CD14-positive monocyte (primary cell): ENCODE data around the gene GMEB2. TPM values are rescaled to one million over a fixed set of nuclear protein-coding genes. Genes with fewer than 3 reads are reported as not detected.

ENCODE experiments used
- DNase-seq, 3 donors: peaks; one replicate each; pipeline ENCODE4 v3.0.0-alpha.2; 2011 to 2022
- H2AFZ ChIP-seq: 2 replicates; pipeline ENCODE4 v1.6.0; 2012; ENCODE audit warnings: mild to moderate bottlenecking, low read depth, low read length, inconsistent platforms; ENCODE audit not compliant: insufficient read depth, poor library complexity, severe bottlenecking
- H3K27ac ChIP-seq, 2 donors: 1 replicate in 1 of 2; 2 replicates in 1 of 2; pipeline ENCODE4 v1.5.1; 2012 to 2013; ENCODE audit warnings: low read length in 2 of 2, control low read depth in 1 of 2, inconsistent platforms in 1 of 2, low read depth in 1 of 2, mild to moderate bottlenecking in 1 of 2
- H3K27me3 ChIP-seq, 2 donors: one replicate each; pipeline versions ENCODE4 v1.6.0 to v1.6.1; 2011 to 2013; ENCODE audit warnings: low read length in 2 of 2; ENCODE audit not compliant: control insufficient read depth in 2 of 2, insufficient read depth in 2 of 2
- H3K36me3 ChIP-seq, 2 donors: replicated peaks in 1 of 2; 1 replicate in 1 of 2; 2 replicates in 1 of 2; pipeline versions ENCODE4 v1.5.1 to v1.6.1; 2012 to 2013; ENCODE audit warnings: low read length in 2 of 2, control low read depth in 1 of 2, inconsistent platforms in 1 of 2, mild to moderate bottlenecking in 1 of 2; ENCODE audit not compliant: insufficient read depth in 2 of 2, control insufficient read depth in 1 of 2
- H3K4me1 ChIP-seq, 2 donors: 1 replicate in 1 of 2; 2 replicates in 1 of 2; pipeline versions ENCODE4 v1.5.1 to v1.6.1; 2012 to 2013; ENCODE audit warnings: low read length in 2 of 2, control low read depth in 1 of 2, inconsistent platforms in 1 of 2, mild to moderate bottlenecking in 1 of 2, moderate library complexity in 1 of 2; ENCODE audit not compliant: insufficient read depth in 2 of 2, control insufficient read depth in 1 of 2
- H3K4me2 ChIP-seq: replicated peaks from 2 replicates; pipeline ENCODE3; 2012; ENCODE audit warnings: low read length, moderate library complexity, mild to moderate bottlenecking; ENCODE audit not compliant: poor library complexity, severe bottlenecking; ENCODE audit errors: extremely low read depth
- H3K4me3 ChIP-seq, 3 experiments: fragments of 200-600 bp in 1 of 3; sonication (generic) in 1 of 3; replicated peaks in 1 of 3; 1 replicate in 2 of 3; 2 replicates in 1 of 3; pipeline ENCODE4 v1.5.1; 2011 to 2013; ENCODE audit warnings: low read length in 3 of 3, mild to moderate bottlenecking in 3 of 3, control low read depth in 2 of 3, low read depth in 2 of 3, inconsistent platforms in 1 of 3, moderate library complexity in 1 of 3
- H3K79me2 ChIP-seq: 2 replicates; pipeline ENCODE4 v1.6.0; 2012; ENCODE audit warnings: mild to moderate bottlenecking, control low read depth, inconsistent platforms, low read length, moderate library complexity; ENCODE audit not compliant: insufficient read depth
- H3K9ac ChIP-seq: 2 replicates; pipeline ENCODE4 v1.6.0; 2017; ENCODE audit warnings: low read length, mild to moderate bottlenecking; ENCODE audit not compliant: insufficient read depth, poor library complexity, severe bottlenecking
- H3K9me3 ChIP-seq, 2 donors: replicated peaks in 1 of 2; 1 replicate in 1 of 2; 2 replicates in 1 of 2; pipeline versions ENCODE4 v1.5.1 to v1.6.1; 2012 to 2013; ENCODE audit warnings: low read length in 2 of 2, control low read depth in 1 of 2; ENCODE audit not compliant: control insufficient read depth in 1 of 2, insufficient read depth in 1 of 2
- H4K20me1 ChIP-seq: 2 replicates; pipeline ENCODE4 v1.6.0; 2012; ENCODE audit warnings: mild to moderate bottlenecking, low read length, control low read depth, moderate library complexity; ENCODE audit not compliant: insufficient read depth
- H3K27ac Mint-ChIP-seq, 7 donors: one replicate each; pipeline ENCODE4 v1.8.0; 2020; ENCODE audit warnings: mild to moderate bottlenecking in 7 of 7, mixed read lengths in 7 of 7, moderate library complexity in 6 of 7, inconsistent platforms in 2 of 7
- H3K27me3 Mint-ChIP-seq, 3 donors: one replicate each; pipeline ENCODE4 v1.8.0; 2021 to 2022; ENCODE audit warnings: low read depth in 3 of 3, mild to moderate bottlenecking in 3 of 3, mixed read lengths in 3 of 3, moderate library complexity in 3 of 3, inconsistent platforms in 1 of 3
- H3K36me3 Mint-ChIP-seq, 2 donors: one replicate each; pipeline ENCODE4 v1.8.0; 2020; ENCODE audit warnings: mixed read lengths in 2 of 2, inconsistent platforms in 1 of 2, mild to moderate bottlenecking in 1 of 2
- H3K4me1 Mint-ChIP-seq: one replicate; pipeline ENCODE4 v1.8.0; 2020; ENCODE audit warnings: mild to moderate bottlenecking, mixed read lengths
- H3K4me3 Mint-ChIP-seq, 2 donors: one replicate each; pipeline ENCODE4 v1.8.0; 2020; ENCODE audit warnings: mild to moderate bottlenecking in 2 of 2, mixed read lengths in 2 of 2, moderate library complexity in 1 of 2
- H3K9me3 Mint-ChIP-seq, 7 donors: one replicate each; pipeline ENCODE4 v1.8.0; 2020 to 2022; ENCODE audit warnings: mixed read lengths in 7 of 7, mild to moderate bottlenecking in 6 of 7, moderate library complexity in 6 of 7, inconsistent platforms in 2 of 7
- WGBS: methylation state at CpG from one replicate; pipeline ENCODE4 v1.1.5; 2013; ENCODE audit warnings: missing lambda C conversion rate; ENCODE audit not compliant: insufficient coverage; 5-methylcytosine and 5-hydroxymethylcytosine counted together
- intact Hi-C, 2 donors: fragments of 100-400 bp; cut with micrococcal nuclease; formaldehyde crosslinking; loops; one replicate each; pipeline versions ENCODE4 v1.15.0 to v1.15.1; 2023
- polyA plus RNA-seq, 3 donors: library from polyadenylated mRNA; depleted of rRNA in 1 of 3; unstranded in 2 of 3; stranded (reverse) in 1 of 3; fragments of 300-500 nt in 2 of 3; fragments of >200 nt in 1 of 3; fragmentation: Illumina TruSeq in 2 of 3; gene quantifications; 1 replicate in 2 of 3; 2 replicates in 1 of 3; pipeline ENCODE4 v1.2.3, GENCODE V29; 2012 to 2021
- TF ChIP-seq, protein P1 (sequence below): fragments of 200-600 bp; IDR thresholded peaks from one replicate; pipeline ENCODE4 v1.8.0; 2022; ENCODE audit warnings: antibody characterized with exemption, mild to moderate bottlenecking

GMEB2 gene
- polyA plus RNA-seq, 3 donors = 2.7 to 11.7 (median 3.8) TPM

DNA sequence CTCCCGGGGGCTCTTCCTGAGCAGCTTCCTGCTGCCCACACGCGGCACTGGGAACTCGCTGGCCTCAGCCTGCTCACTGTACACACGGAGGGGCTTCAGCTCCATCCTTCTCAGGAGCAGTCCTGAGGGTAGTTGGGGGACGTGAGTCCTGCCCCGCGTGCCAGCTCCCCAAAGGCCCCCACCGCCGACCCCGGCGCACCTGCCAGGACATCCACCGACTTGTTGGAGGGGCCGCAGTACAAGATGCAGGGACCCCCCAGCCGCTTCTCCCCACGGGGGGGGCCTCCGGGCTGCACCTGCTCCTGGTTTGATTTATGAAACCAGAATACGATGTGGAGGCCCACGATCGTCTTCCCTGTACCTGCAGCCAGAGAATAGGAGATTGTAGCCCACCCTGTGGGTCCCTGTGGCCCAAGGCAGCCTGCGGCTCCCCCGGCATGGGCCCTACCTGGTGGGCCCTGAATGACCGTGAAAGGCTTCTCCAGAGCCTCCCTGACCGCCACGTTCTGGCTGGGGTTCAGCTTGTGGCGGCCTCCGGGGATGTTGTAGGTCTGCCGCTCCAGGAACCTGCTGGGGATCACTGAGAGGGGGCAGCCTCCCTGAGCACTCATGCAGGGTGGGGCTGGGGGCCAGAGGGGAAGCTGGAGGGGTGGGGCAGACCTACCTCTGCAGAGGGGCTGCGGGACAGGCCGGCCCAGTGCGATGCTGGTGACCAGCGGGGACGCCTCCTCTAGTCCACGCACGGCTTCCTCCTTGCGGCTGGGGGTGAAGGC lies 65.1 kb downstream of the GMEB2 start:
- no peak overlapping the region for H3K27ac Mint-ChIP-seq
- Histone ChIP-seq H3K79me2 (no peaks in the 10 kb centered on the region), H3K4me2 (no peak overlapping the region), H3K9me3 (peaks cover 15 to 16% of the 10 kb centered on the region in 2 donors), H3K27me3 (peaks cover 0 to 55% of the 10 kb centered on the region in 2 donors), H3K27ac (no peak overlapping the region), H4K20me1 (peaks cover 94% of the 10 kb centered on the region), H2AFZ (no peak overlapping the region), H3K9ac (no peak overlapping the region), H3K4me3 (no peak overlapping the region), H3K36me3 (peaks cover 40 to 72% of the 10 kb centered on the region in 2 donors), H3K4me1 (peaks cover 3 to 4% of the 10 kb centered on the region in 2 donors)
- TF ChIP-seq, protein P1, sequence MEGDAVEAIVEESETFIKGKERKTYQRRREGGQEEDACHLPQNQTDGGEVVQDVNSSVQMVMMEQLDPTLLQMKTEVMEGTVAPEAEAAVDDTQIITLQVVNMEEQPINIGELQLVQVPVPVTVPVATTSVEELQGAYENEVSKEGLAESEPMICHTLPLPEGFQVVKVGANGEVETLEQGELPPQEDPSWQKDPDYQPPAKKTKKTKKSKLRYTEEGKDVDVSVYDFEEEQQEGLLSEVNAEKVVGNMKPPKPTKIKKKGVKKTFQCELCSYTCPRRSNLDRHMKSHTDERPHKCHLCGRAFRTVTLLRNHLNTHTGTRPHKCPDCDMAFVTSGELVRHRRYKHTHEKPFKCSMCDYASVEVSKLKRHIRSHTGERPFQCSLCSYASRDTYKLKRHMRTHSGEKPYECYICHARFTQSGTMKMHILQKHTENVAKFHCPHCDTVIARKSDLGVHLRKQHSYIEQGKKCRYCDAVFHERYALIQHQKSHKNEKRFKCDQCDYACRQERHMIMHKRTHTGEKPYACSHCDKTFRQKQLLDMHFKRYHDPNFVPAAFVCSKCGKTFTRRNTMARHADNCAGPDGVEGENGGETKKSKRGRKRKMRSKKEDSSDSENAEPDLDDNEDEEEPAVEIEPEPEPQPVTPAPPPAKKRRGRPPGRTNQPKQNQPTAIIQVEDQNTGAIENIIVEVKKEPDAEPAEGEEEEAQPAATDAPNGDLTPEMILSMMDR = no peak
- no peaks in the 10 kb centered on the region for H3K4me1 Mint-ChIP-seq
- WGBS = 93% methylated on average over 34 of the region's 36 CpGs
- peaks cover 15 to 70% (median 52%) of the 10 kb centered on the region in 3 donors for H3K27me3 Mint-ChIP-seq
- no peak for DNase-seq
- H3K4me3 Mint-ChIP-seq = no peak overlapping the region
- peaks cover 37 to 67% of the 10 kb centered on the region in 2 donors for H3K36me3 Mint-ChIP-seq
- intact Hi-C loops = loop anchor here in 1 of 2 donors (10.0 kb wide), 1 partner anchor 333 kb away; the partner anchor contains the start of gene DNAJC5
- H3K9me3 Mint-ChIP-seq = peaks cover 6 to 32% (median 12%) of the 10 kb centered on the region in 7 donors

DNA sequence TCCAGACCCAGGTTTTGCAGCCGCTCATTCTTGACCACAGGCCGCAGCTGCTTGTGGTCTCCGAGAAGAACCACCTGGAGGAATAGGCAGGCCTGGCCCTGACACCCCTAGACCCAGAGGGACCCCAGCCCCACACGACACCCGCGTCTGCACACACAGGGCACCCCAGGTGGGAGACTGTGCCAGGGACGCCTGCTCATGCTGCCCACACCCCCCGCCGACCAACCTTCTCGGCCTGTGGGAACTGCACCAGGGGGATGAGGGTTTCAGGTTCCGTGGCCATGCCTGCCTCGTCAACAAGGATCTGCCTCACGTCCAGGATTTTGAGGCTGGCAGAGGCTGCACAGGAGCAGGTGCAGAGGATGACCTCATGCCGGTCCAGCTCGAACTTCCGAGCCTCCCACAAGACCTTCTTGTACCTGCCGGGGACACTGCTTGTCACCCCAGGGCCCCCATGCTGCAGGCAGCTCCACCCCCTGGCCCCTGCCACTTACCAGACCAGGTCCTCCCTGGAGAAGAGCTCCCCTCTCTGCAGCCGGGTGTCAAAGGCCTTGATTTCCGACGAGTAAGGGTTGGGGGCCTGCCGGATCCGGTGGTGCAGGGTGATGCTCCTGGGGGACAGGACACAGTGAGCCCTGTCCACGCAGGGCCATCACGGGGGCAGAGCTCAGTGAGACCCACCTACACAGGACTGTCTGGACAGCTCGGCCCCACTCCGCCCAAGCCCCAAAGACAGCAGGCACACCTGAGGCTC lies 65.9 kb downstream of the GMEB2 start:
- H3K36me3 ChIP-seq = peaks cover 37 to 64% of the 10 kb centered on the region in 2 donors
- Mint-ChIP-seq H3K4me1 (no peaks in the 10 kb centered on the region), H3K36me3 (peaks cover 37 to 67% of the 10 kb centered on the region in 2 donors), H3K27me3 (peaks cover 18 to 73% (median 54%) of the 10 kb centered on the region in 3 donors), H3K27ac (no peak overlapping the region), H3K4me3 (no peak overlapping the region), H3K9me3 (peaks cover 6 to 30% (median 11%) of the 10 kb centered on the region in 7 donors)
- TF ChIP-seq, protein P1 = no peak
- WGBS = 98% methylated on average over 25 of the region's 26 CpGs
- peaks cover 88% of the 10 kb centered on the region for H4K20me1 ChIP-seq
- H3K4me2 ChIP-seq = no peak overlapping the region
- H3K9ac ChIP-seq = no peak overlapping the region
- peaks cover 12 to 16% of the 10 kb centered on the region in 2 donors for H3K9me3 ChIP-seq
- no peak overlapping the region for H3K27ac ChIP-seq
- H3K79me2 ChIP-seq = no peaks in the 10 kb centered on the region
- DNase-seq = no peak
- peaks cover 0 to 51% of the 10 kb centered on the region in 2 donors for H3K27me3 ChIP-seq
- no peak overlapping the region for H2AFZ ChIP-seq
- no peak overlapping the region for H3K4me3 ChIP-seq
- intact Hi-C loops = loop anchor here in 1 of 2 donors (10.0 kb wide), 1 partner anchor 334 kb away; the partner anchor contains the start of gene DNAJC5
- no peaks in the 10 kb centered on the region for H3K4me1 ChIP-seq
